ENCODE results near the gene VIM. TPM values are rescaled to one million over a fixed set of nuclear protein-coding genes. Genes with fewer than 3 reads are reported as not detected.

The VIM gene
- total RNA-seq, 2 experiments from 2014 or later = 515 to 525 TPM

Other genes with a start within 250 kb of the VIM start
- gene CUBN, start 98.4 kb upstream of the VIM start, total RNA-seq = under 1 TPM; 0.24 to 0.31 TPM
- gene TRDMT1, start 26.6 kb upstream of the VIM start, total RNA-seq = 1 to 10 TPM; 5.0 to 5.8 TPM
- gene ST8SIA6, start 226.4 kb downstream of the VIM start, total RNA-seq = under 1 TPM in 1 of 2 experiments, not detected in 1; 0.38 TPM